ENCODE data around the gene RASA3. TPM values are rescaled to one million over a fixed set of nuclear protein-coding genes. Genes with fewer than 3 reads are reported as not detected.

Gene RASA3
- total RNA-seq, 2 experiments from 2014 or later: 3.6 to 17.9 TPM

GRCh38 chr13:113928685-113929627 is 203.5 kb downstream of the RASA3 start:
- no peaks in the 10 kb centered on the region for H3K9me2 ChIP-seq (ENCODE audit: insufficient read depth, low read length)
- intact Hi-C loops (cut with micrococcal nuclease; ENCODE audit: unreplicated experiment): no loop called here
- H3K4me2 ChIP-seq (ENCODE audit: low read length): no peak overlapping the region
- POLR2A ChIA-PET: no interaction called here
- no peaks in the 10 kb centered on the region for H3K9me3 ChIP-seq (ENCODE audit: low read length)
- CTCF ChIA-PET (ENCODE audit: unreplicated experiment): no interaction called here
- H2AFZ ChIP-seq (ENCODE audit: low read length): no peak overlapping the region
- H4K20me1 ChIP-seq (ENCODE audit: insufficient read depth, low read length): no peaks in the 10 kb centered on the region
- H3K4me3 ChIP-seq (ENCODE audit: low read depth, low read length, poor library complexity, severe bottlenecking): no peak overlapping the region
- BruUV-seq (replicated peaks): no TSS peak
- H3K4me1 ChIP-seq (ENCODE audit: insufficient read depth, low read length, poor library complexity, severe bottlenecking): no peaks in the 10 kb centered on the region
- H3K79me2 ChIP-seq (ENCODE audit: insufficient read depth, low read depth, low read length): no peaks in the 10 kb centered on the region
- no peak for DNase-seq (ENCODE audit: low spot score)
- TF ChIP-seq, protein P1, sequence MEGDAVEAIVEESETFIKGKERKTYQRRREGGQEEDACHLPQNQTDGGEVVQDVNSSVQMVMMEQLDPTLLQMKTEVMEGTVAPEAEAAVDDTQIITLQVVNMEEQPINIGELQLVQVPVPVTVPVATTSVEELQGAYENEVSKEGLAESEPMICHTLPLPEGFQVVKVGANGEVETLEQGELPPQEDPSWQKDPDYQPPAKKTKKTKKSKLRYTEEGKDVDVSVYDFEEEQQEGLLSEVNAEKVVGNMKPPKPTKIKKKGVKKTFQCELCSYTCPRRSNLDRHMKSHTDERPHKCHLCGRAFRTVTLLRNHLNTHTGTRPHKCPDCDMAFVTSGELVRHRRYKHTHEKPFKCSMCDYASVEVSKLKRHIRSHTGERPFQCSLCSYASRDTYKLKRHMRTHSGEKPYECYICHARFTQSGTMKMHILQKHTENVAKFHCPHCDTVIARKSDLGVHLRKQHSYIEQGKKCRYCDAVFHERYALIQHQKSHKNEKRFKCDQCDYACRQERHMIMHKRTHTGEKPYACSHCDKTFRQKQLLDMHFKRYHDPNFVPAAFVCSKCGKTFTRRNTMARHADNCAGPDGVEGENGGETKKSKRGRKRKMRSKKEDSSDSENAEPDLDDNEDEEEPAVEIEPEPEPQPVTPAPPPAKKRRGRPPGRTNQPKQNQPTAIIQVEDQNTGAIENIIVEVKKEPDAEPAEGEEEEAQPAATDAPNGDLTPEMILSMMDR (conservative IDR thresholded peaks at IDR 0.05; ENCODE audit: low read length): no peak
- TF ChIP-seq EZH2phosphoT487 (IDR thresholded peaks at IDR 0.05; ENCODE audit: borderline replicate concordance, low read depth, low read length): no peak
- no peak overlapping the region for H3K27ac ChIP-seq (ENCODE audit: low read depth, low read length, poor library complexity, severe bottlenecking)
- no peaks in the 10 kb centered on the region for H3K36me3 ChIP-seq (ENCODE audit: insufficient read depth, low read length)

Other genes with a start within 250 kb of the RASA3 start
- gene C13orf46, start 158.5 kb downstream of the RASA3 start, total RNA-seq (2014; rRNA removed; shearing (Covaris generic)): not detected in 2 replicates
- gene C13orf46, start 158.5 kb downstream of the RASA3 start, total RNA-seq (2022): 0.09 and 0.21 TPM in 2 replicates
- gene CFAP97D2, start 46.6 kb upstream of the RASA3 start, total RNA-seq (2014; rRNA removed; shearing (Covaris generic)): not detected in 2 replicates
- not detected in 2 replicates for gene CFAP97D2, start 46.6 kb upstream of the RASA3 start, total RNA-seq (2022)
- 21.7 and 23.1 TPM in 2 replicates for gene CDC16, start 102.3 kb upstream of the RASA3 start, total RNA-seq (2014; rRNA removed; shearing (Covaris generic))
- 48.7 and 54.8 TPM in 2 replicates for gene CDC16, start 102.3 kb upstream of the RASA3 start, total RNA-seq (2022)
- 26.2 and 27.8 TPM in 2 replicates for gene UPF3A, start 149.0 kb upstream of the RASA3 start, total RNA-seq (2014; rRNA removed; shearing (Covaris generic))
- 55.4 and 62.8 TPM in 2 replicates for gene UPF3A, start 149.0 kb upstream of the RASA3 start, total RNA-seq (2022)
- 12.4 and 13.6 TPM in 2 replicates for gene CHAMP1, start 181.9 kb upstream of the RASA3 start, total RNA-seq (2014; rRNA removed; shearing (Covaris generic))
- 37.9 and 42.8 TPM in 2 replicates for gene CHAMP1, start 181.9 kb upstream of the RASA3 start, total RNA-seq (2022)